GM12872 (cell line): ENCODE results near the gene KXD1.

Experiments
- TF ChIP-seq, protein P1 (sequence below): IDR thresholded peaks from 3 replicates; pipeline ENCODE4 v1.5.1; 2011; ENCODE audit warnings: low read depth, mild to moderate bottlenecking, low read length, moderate library complexity; ENCODE audit not compliant: insufficient read depth

The KXD1 gene

DNA sequence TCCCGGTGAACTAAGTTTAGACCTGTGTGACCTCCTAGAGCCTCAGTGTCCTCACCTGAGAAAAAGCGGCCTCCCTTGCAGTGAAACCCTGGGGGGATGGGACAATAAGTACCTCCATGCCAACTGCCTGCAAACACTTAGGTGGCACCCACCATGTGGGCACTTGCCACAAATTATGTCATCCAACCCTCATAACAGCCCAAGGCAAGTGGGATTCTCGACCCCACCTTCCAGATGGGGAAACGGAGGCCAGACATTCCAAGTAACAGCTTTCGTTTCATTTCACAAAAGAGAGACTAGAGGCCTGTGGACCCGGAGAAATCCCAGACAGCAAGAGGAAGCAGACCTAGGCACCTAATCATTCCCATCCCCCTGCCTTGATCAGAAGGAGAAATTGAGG lies 37.8 kb downstream of the KXD1 start:
- TF ChIP-seq, protein P1, sequence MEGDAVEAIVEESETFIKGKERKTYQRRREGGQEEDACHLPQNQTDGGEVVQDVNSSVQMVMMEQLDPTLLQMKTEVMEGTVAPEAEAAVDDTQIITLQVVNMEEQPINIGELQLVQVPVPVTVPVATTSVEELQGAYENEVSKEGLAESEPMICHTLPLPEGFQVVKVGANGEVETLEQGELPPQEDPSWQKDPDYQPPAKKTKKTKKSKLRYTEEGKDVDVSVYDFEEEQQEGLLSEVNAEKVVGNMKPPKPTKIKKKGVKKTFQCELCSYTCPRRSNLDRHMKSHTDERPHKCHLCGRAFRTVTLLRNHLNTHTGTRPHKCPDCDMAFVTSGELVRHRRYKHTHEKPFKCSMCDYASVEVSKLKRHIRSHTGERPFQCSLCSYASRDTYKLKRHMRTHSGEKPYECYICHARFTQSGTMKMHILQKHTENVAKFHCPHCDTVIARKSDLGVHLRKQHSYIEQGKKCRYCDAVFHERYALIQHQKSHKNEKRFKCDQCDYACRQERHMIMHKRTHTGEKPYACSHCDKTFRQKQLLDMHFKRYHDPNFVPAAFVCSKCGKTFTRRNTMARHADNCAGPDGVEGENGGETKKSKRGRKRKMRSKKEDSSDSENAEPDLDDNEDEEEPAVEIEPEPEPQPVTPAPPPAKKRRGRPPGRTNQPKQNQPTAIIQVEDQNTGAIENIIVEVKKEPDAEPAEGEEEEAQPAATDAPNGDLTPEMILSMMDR = no peak

DNA sequence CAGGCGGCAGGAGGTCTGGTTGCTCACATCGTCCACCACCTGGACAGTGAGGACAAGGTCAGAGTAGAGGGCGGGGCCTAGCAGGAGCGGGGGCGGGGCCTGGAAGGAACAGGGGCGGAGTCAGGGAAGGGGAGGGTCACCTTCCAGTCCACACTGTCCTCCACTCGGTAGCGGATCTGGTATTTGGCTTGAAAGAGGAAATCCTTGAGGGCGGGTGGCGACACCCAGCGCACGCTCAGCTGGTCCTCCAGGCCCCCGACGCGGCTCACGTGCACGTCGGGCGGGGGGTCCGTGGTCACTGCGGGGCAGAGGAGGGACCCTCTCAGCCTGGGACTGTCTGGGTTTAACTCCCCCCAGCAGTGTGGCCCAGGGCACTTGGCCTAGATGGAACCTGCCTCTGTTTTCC lies 39.1 kb downstream of the KXD1 start:
- TF ChIP-seq, protein P1 = no peak

DNA sequence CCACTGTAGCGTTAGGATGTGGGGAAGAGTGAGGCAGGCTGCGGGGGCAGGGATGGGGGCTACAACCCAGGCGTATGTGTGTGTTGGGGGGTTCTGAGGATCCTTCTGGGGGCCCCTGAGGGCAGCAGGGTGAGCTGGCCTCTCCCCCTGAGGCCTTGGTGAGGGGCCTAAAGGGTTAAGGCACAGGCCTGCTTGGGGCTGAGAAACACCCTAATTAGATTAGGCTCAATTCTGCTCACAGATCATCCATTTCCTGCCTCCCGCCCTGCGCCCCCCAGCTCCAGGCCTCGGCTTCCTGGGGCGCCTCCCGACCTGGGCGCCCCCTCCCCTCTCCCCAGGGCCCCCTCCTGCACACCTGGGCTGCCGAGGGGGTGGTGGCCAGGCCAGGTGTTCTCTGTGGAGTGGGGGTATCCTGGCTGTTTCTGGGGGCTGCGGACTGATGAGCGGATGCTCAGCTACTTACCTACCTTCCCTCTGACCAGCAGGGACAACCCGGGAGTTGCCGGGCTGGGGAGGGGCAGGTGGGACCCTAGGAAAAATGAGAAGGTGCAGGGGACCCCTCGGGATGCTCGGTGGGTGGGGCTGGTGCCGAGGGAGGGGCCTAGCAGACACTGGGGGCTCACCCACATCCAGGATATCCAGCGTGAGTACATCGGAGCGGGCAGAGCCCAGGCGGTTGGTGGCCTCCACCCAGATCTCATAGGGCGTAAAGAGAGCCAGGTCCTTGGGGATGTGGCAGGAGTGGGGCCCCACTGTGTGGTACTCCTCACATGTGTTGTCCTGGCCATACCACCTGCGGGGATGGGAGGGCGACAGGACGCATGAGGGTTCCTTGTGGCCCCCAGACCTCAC lies 40.4 kb downstream of the KXD1 start:
- TF ChIP-seq, protein P1 = no peak

DNA sequence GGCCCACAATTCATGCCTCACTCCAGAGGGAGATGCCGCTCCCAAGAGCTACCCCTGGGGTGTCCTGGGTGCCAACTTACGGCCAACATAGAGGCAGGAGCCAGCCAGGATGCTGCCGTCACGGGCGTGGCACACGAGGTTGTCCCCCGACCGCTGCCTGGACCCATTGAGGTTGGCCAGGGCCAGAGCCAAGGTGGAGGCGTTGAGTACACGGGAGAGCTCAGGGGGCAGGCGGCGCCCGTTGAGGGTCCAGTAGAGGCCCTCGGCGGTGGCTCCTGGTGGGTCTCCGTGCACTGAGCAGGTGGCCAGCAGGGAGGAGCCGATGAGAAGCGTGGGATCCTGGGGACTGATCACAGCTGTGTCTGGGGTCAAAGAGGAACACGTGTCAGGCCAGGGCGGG lies 41.8 kb downstream of the KXD1 start:
- TF ChIP-seq, protein P1 = no peak

DNA sequence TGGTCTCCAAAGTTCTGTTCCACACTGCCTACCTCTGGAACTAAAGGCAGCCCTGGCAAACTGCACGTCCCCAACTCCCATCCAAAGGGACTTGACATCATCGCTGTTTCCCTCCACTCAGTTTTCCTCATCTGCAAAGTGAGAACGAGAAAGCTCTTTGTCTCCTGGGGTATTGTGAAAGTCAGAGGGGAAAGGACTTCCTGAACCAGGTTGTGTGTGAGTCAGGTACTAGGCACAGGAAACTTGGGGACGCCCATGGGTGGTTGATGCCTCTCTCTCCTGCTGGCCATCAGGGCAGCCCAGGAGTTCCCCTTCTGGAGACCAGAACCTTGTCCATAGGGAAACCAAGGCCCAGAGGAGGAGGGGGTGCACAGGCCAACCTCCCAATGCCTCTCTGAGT lies 44.2 kb downstream of the KXD1 start:
- TF ChIP-seq, protein P1 = no peak

DNA sequence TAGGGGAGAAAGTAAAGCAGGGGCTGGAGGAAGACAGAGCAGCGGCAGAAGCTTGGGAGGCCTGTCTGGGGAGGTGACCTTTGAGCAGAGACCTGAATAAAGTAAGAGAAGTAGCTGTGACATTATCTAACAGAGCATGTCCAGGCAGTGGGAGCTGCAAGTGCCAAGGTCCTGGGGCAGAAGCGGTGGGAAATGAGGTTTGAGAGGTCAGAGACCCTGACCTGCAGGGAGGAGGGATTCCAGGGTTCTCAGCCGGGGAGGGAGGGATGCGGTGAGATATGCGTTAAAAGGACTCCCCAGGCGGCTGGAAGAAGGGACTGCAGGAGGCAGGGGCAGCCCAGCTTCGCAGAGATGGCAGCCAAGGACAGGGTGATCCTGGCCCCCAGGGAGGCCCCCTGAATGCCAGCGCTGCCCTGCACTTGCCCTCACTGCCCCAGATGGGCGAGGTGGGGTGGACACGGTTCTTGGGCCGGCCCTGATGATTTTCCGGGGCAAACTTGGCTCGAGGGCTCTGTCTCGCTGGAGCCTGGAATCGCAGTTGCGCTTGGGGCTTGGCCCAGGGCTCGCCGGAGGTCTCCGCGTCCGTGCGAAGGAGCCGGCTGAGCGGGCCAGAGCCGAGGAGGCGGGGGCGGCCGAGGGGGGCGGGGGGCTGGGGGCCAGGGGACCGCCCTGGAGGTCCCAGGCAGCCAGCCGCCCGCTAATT lies 45.7 kb downstream of the KXD1 start:
- TF ChIP-seq, protein P1 = peak; percentile 31; the same call in 2 of the 3 replicates

DNA sequence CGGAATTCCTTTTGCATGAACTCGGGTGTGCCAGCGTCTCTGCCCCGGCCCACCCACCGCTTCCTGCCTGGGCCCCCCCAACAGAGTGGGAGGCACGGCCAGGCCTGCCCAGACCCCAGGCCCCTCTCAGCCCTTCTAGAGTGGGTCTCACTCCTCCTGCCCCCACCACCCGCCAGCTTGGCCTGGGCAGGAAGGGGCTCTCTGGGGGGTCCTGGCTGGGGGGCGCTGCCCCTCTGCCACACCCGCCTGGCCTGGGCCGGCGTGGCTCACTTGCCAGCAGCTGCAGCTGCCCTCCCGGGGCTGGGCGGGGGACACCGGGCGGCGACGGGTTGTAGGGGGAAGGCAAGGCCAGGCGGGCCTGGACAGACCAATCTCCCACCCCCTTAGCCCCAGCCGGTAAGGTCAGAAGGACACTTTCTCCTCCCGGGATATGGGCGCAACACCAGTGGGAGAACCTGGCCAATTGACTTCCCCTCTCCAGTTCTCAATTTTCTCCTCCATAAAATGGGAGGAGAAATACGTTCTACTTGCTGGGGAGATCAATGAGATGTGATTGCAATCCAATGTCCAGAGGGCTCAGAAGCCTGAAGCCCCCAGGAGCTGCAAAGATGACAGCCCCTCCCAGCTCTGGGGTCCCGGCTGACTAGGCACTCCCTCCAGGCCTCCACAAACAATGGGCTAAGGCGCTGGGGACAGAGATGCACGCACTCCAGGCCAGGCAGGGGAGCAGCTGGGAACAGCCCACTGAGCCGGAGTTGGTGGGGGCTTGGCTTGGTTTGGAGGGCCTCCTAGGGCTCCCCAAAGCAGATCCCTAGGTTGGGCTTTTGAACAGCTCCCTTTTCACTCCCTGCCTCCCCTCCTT lies 46.5 kb downstream of the KXD1 start:
- TF ChIP-seq, protein P1 = no peak
